ENCODE results near the gene C1S.

Gene C1S

GRCh38 chr12:7107636-7108002 lies 47.1 kb downstream of the C1S start:
- no peak for DNase-seq

- peak; percentile 68 for DNase-seq
Measured at GRCh38 chr12:7108003-7108795, 47.7 kb downstream of the C1S start.

- DNase-seq, result peak; percentile 54
Measured at GRCh38 chr12:7108796-7109571, 48.5 kb downstream of the C1S start, which contains the start of gene C1RL. C1RL (minus strand) TSS chr12:7109214; CDS start chr12:7109180, 34 bp downstream.

- no peak for DNase-seq
Measured at GRCh38 chr12:7109572-7109920, 49.0 kb downstream of the C1S start.

- DNase-seq, result no peak
Measured at GRCh38 chr12:7110661-7111060, 50.1 kb downstream of the C1S start.

GRCh38 chr12:7112041-7112440 lies 51.5 kb downstream of the C1S start:
- no peak for DNase-seq

- DNase-seq, result no peak
Measured at GRCh38 chr12:7113389-7113871, 52.9 kb downstream of the C1S start.

- DNase-seq, result no peak
Measured at GRCh38 chr12:7114008-7114407, 53.5 kb downstream of the C1S start.

- no peak for DNase-seq
Measured at GRCh38 chr12:7114851-7115250, 54.3 kb downstream of the C1S start.

- no peak for DNase-seq
Measured at GRCh38 chr12:7116196-7116595, 55.7 kb downstream of the C1S start.

GRCh38 chr12:7116916-7117315 lies 56.4 kb downstream of the C1S start:
- DNase-seq, result no peak

- no peak for DNase-seq
Measured at GRCh38 chr12:7117670-7118069, 57.2 kb downstream of the C1S start.

GRCh38 chr12:7118881-7119280 lies 58.4 kb downstream of the C1S start:
- no peak for DNase-seq

GRCh38 chr12:7120166-7120565 lies 59.6 kb downstream of the C1S start:
- DNase-seq, result no peak
